GM21515 (cell line): ENCODE measurements around the gene FBXO3.

Experiments
- ATAC-seq: cut with Tn5 transposase; IDR thresholded peaks from one replicate; pipeline ENCODE4 v1.9.1; 2021; ENCODE audit not compliant: unreplicated experiment

FBXO3 gene

GRCh38 chr11:33773404-33773986, 825 bp downstream of the FBXO3 start:
- peak; percentile 12 for ATAC-seq

- ATAC-seq, result no peak
Observed at GRCh38 chr11:33772870-33773269, 1.4 kb downstream of the FBXO3 start.

- no peak for ATAC-seq
Observed at GRCh38 chr11:33772300-33772699, 2.0 kb downstream of the FBXO3 start.

GRCh38 chr11:33770236-33770635, 4.1 kb downstream of the FBXO3 start:
- ATAC-seq, result no peak

- ATAC-seq, result no peak
Observed at GRCh38 chr11:33769542-33769941, 4.8 kb downstream of the FBXO3 start.

GRCh38 chr11:33767624-33768023, 6.7 kb downstream of the FBXO3 start:
- no peak for ATAC-seq

GRCh38 chr11:33766085-33766484, 8.2 kb downstream of the FBXO3 start:
- ATAC-seq, result no peak

- peak; percentile 84 for ATAC-seq
Observed at GRCh38 chr11:33761471-33761870, 12.8 kb downstream of the FBXO3 start.

- ATAC-seq, result peak; percentile 96
Observed at GRCh38 chr11:33753304-33753967, 20.9 kb downstream of the FBXO3 start.

- ATAC-seq, result no peak
Observed at GRCh38 chr11:33751878-33752277, 22.4 kb downstream of the FBXO3 start.

- no peak for ATAC-seq
Observed at GRCh38 chr11:33747979-33748378, 26.3 kb downstream of the FBXO3 start.

- no peak for ATAC-seq
Observed at GRCh38 chr11:33743291-33743690, 31.0 kb downstream of the FBXO3 start.

- no peak for ATAC-seq
Observed at GRCh38 chr11:33742249-33742851, 32.0 kb downstream of the FBXO3 start.

- no peak for ATAC-seq
Observed at GRCh38 chr11:33741806-33742205, 32.5 kb downstream of the FBXO3 start.

GRCh38 chr11:33737362-33737821, 36.9 kb downstream of the FBXO3 start:
- no peak for ATAC-seq

GRCh38 chr11:33736148-33736812, 38.0 kb downstream of the FBXO3 start, which contains the start of gene CD59:
CD59 (minus strand) TSS chr11:33736423; CDS start chr11:33722445, 13,978 bp downstream.
- ATAC-seq, result peak; percentile 69

GRCh38 chr11:33735271-33736147, 38.8 kb downstream of the FBXO3 start:
- peak; percentile 49 for ATAC-seq

GRCh38 chr11:33734441-33735270, 39.7 kb downstream of the FBXO3 start:
- no peak for ATAC-seq

GRCh38 chr11:33733980-33734379, 40.3 kb downstream of the FBXO3 start:
- ATAC-seq, result no peak
